Ovary (tissue), 9 donors: ENCODE results near the gene PDIA3. TPM values are rescaled to one million over a fixed set of nuclear protein-coding genes. Genes with fewer than 3 reads are reported as not detected.

Experiments
- DNase-seq, 5 donors: peaks; one replicate each; pipeline ENCODE4 v3.0.0-alpha.2; 2019 to 2020
- H3K27ac ChIP-seq, 2 donors: fragments of 200-600 bp; one replicate each; pipeline versions ENCODE4 v1.5.1 to v1.8.0; 2019 to 2022
- H3K27me3 ChIP-seq: fragments of 200-600 bp; one replicate; pipeline ENCODE4 v1.8.0; 2022
- H3K36me3 ChIP-seq: fragments of 200-600 bp; sonication (generic); one replicate; pipeline ENCODE4 v1.5.1; 2019
- H3K4me1 ChIP-seq: one replicate; pipeline ENCODE4 v1.8.1; 2013; ENCODE audit warnings: mild to moderate bottlenecking, moderate library complexity; ENCODE audit not compliant: insufficient read depth
- H3K4me3 ChIP-seq: fragments of 200-600 bp; sonication (generic); one replicate; pipeline ENCODE4 v1.5.1; 2017
- H3K9me3 ChIP-seq, 2 donors: fragments of 200-600 bp in 1 of 2; sonication (generic) in 1 of 2; one replicate each; pipeline versions ENCODE4 v1.5.1 to v1.8.1; 2013 to 2019; ENCODE audit warnings: mild to moderate bottlenecking in 1 of 2, moderate library complexity in 1 of 2
- CTCF ChIP-seq, 3 donors: fragments of 450-650 bp in 2 of 3; fragments of 200-600 bp in 1 of 3; IDR thresholded peaks; one replicate each; pipeline versions ENCODE4 v1.5.1 to v1.8.0; 2016 to 2022; ENCODE audit warnings: antibody characterized with exemption in 3 of 3, mild to moderate bottlenecking in 1 of 3
- EP300 ChIP-seq: sonication (generic); formaldehyde crosslinking; IDR thresholded peaks from one replicate; pipeline ENCODE4 v1.6.1; 2017; ENCODE audit warnings: antibody characterized with exemption
- POLR2A ChIP-seq: fragments of 450-650 bp; IDR thresholded peaks from one replicate; pipeline ENCODE4 v1.6.1; 2017; ENCODE audit warnings: antibody characterized with exemption, mild to moderate bottlenecking, moderate library complexity
- WGBS, 3 donors: extraction: QIAGEN DNeasy Blood & Tissue Kit in 1 of 3; methylation state at CpG; one replicate each; pipeline versions ENCODE4 v1.1.5 to v1.1.7; 2013 to 2017; 5-methylcytosine and 5-hydroxymethylcytosine counted together
- intact Hi-C, 4 donors: fragments of 100-400 bp; cut with DNase I; formaldehyde crosslinking; loops; one replicate each; pipeline versions ENCODE4 v1.11.0 to v1.15.1; 2022 to 2023
- polyA plus RNA-seq, 2 donors: library from polyadenylated mRNA; stranded (reverse); fragments of 200-250 nt in 1 of 2; fragments of 350-450 nt in 1 of 2; fragmentation: Illumina TruSeq in 1 of 2; extraction: RNeasy Lipid Tissue Mini Kit (QIAGEN cat#74804) in 1 of 2; gene quantifications; one replicate each; pipeline ENCODE4 v1.2.3, GENCODE V29; 2013 to 2014
- total RNA-seq, 7 donors: library from RNA; depleted of rRNA in 2 of 7; stranded (reverse); fragments of >200 nt in 2 of 7; fragmentation: NEBNext Ultra II Directional in 3 of 7; extraction: Animal tissue kit (Norgen Biotek cat#: 25700) in 3 of 7; gene quantifications; one replicate each; pipeline versions ENCODE4 v1.1.0 to v1.2.4, GENCODE V29; 2016 to 2023
- donor health status: DM: no; HTN: no; CAD: no; lungs with moderate emphysema.
- donor health status: DM: no; HTN: no; CAD: no.
- donor health status: Bipolar disorder and iron deficiency.
- donor health status: DM: yes; HTN: yes; CAD: no.
- donor health status: DM: no; HTN: no; CAD: no.
- donor health status: DM: yes; HTN: yes; CAD: no.

Gene PDIA3
- total and polyA plus RNA-seq, 9 donors: 56.9 to 711 (median 260) TPM

- H3K4me3 ChIP-seq: no peak overlapping the region
- 82 to 89% (median 87%) methylated on average over 3 of the region's 3 CpGs for WGBS, 3 donors
- no peaks in the 10 kb centered on the region for H3K27me3 ChIP-seq
- H3K9me3 ChIP-seq: no peaks in the 10 kb centered on the region
- no peak for TF ChIP-seq EP300
- no peak for TF ChIP-seq POLR2A
- no peak for TF ChIP-seq CTCF (IDR thresholded peaks at IDR 0.05)
- intact Hi-C loops: no loop called here
- no peak for DNase-seq
- H3K36me3 ChIP-seq: no peaks in the 10 kb centered on the region
- H3K27ac ChIP-seq: no peak overlapping the region
- peaks cover 16% of the 10 kb centered on the region for H3K4me1 ChIP-seq
These were observed 50.3 kb downstream of the PDIA3 start for GRCh38 chr15:43796566-43796965.

- no peak for DNase-seq
- H3K9me3 ChIP-seq: no peaks in the 10 kb centered on the region
- 81 to 91% (median 84%) methylated on average over 16 of the region's 16 CpGs for WGBS, 3 donors
- no peaks in the 10 kb centered on the region for H3K36me3 ChIP-seq
- peaks cover 9% of the 10 kb centered on the region for H3K4me1 ChIP-seq
- intact Hi-C loops: no loop called here
- H3K4me3 ChIP-seq: no peak overlapping the region
- H3K27me3 ChIP-seq: no peaks in the 10 kb centered on the region
- H3K27ac ChIP-seq: peak overlapping the region; percentile 92 to 94
- TF ChIP-seq CTCF (IDR thresholded peaks at IDR 0.05) (no peak), EP300 (no peak), POLR2A (no peak)
These were observed 53.1 kb downstream of the PDIA3 start for GRCh38 chr15:43799209-43799944.

- intact Hi-C loops: no loop called here
- 85 to 96% (median 93%) methylated on average over 8 of the region's 8 CpGs for WGBS, 3 donors
- H3K4me1 ChIP-seq: peaks cover 6% of the 10 kb centered on the region
These were observed 53.7 kb downstream of the PDIA3 start, which contains the start of gene SERINC4 for GRCh38 chr15:43799945-43800285. Gene SERINC4, minus strand, starts transcription at chr15:43800220. Its CDS starts 234 bp downstream, at chr15:43799986.

More at GRCh38 chr15:43799945-43800285, 53.7 kb downstream of the PDIA3 start, which contains the start of gene SERINC4:
- Histone ChIP-seq H3K36me3 (no peaks in the 10 kb centered on the region), H3K9me3 (no peaks in the 10 kb centered on the region), H3K27ac (peak within 1 kb of the TSS; percentile 92 to 94), H3K27me3 (no peaks in the 10 kb centered on the region), H3K4me3 (peak within 1 kb of the TSS; percentile 85)
- TF ChIP-seq EP300 (no peak), POLR2A (no peak), CTCF (IDR thresholded peaks at IDR 0.05) (no peak)
- DNase-seq: peak in 2 of 5 donors; percentile 44 to 53
